ENCODE results near the gene TAS2R14. TPM values are rescaled to one million over a fixed set of nuclear protein-coding genes. Genes with fewer than 3 reads are reported as not detected.

Gene TAS2R14
- total RNA-seq, 3 donors from 2014 or later = 1.7 to 5.4 (median 2.6) TPM

- no peak overlapping the region for H3K4me3 ChIP-seq
- TF ChIP-seq, protein P1, sequence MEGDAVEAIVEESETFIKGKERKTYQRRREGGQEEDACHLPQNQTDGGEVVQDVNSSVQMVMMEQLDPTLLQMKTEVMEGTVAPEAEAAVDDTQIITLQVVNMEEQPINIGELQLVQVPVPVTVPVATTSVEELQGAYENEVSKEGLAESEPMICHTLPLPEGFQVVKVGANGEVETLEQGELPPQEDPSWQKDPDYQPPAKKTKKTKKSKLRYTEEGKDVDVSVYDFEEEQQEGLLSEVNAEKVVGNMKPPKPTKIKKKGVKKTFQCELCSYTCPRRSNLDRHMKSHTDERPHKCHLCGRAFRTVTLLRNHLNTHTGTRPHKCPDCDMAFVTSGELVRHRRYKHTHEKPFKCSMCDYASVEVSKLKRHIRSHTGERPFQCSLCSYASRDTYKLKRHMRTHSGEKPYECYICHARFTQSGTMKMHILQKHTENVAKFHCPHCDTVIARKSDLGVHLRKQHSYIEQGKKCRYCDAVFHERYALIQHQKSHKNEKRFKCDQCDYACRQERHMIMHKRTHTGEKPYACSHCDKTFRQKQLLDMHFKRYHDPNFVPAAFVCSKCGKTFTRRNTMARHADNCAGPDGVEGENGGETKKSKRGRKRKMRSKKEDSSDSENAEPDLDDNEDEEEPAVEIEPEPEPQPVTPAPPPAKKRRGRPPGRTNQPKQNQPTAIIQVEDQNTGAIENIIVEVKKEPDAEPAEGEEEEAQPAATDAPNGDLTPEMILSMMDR (IDR thresholded peaks at IDR 0.05) = no peak
- no peak for ATAC-seq
- H3K36me3 ChIP-seq (ENCODE audit: low read depth) = no peaks in the 10 kb centered on the region
- intact Hi-C loops (cut with DNase I, micrococcal nuclease) = no loop called here
- H3K9me3 ChIP-seq = no peaks in the 10 kb centered on the region
- H3K4me1 ChIP-seq (ENCODE audit: low read depth) = no peaks in the 10 kb centered on the region
- no peak for DNase-seq
These were observed 2.6 kb downstream of the TAS2R14 start for GRCh38 chr12:10936506-10936905.

GRCh38 chr12:10928746-10929286 lies 10.2 kb downstream of the TAS2R14 start, which contains the start of gene PRH2:
Gene PRH2 (plus strand): TSS chr12:10929236. CDS start chr12:10929274, 38 bp downstream.
- Histone ChIP-seq H3K4me3 (no peak within 1 kb of the TSS), H3K9me3 (no peaks in the 10 kb centered on the region), H3K36me3 (ENCODE audit: low read depth) (no peaks in the 10 kb centered on the region), H3K4me1 (ENCODE audit: low read depth) (no peaks in the 10 kb centered on the region)
- intact Hi-C loops (cut with DNase I, micrococcal nuclease) = no loop called here
- no peak for DNase-seq
- no peak for ATAC-seq
- TF ChIP-seq, protein P1 (IDR thresholded peaks at IDR 0.05) = no peak

DNA sequence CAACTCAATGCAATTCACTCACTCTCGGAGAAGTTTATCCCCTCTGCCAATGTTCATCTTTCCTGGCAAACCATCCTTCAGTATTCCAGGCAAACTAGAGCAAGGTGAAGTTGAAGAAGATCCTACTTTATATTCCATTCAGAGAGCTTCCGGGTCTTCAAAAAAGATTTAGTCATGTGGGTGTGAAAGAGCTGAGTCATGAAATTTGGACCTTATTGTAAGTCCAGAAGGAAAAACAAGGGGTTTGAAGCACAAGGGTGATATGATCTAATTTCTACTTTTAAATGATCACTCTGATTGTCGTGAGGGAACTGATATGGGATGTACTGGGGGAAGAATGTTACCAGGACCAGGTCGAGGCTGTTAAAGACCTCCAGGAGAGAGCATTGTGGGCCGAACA lies 12.8 kb downstream of the TAS2R14 start:
- no peak overlapping the region for H3K4me3 ChIP-seq
- H3K9me3 ChIP-seq = no peaks in the 10 kb centered on the region
- no peak for DNase-seq
- H3K36me3 ChIP-seq (ENCODE audit: low read depth) = no peaks in the 10 kb centered on the region
- no peaks in the 10 kb centered on the region for H3K4me1 ChIP-seq (ENCODE audit: low read depth)
- ATAC-seq = no peak
- TF ChIP-seq, protein P1 (IDR thresholded peaks at IDR 0.05) = no peak
- intact Hi-C loops (cut with DNase I, micrococcal nuclease) = no loop called here

GRCh38 chr12:10919809-10920208 lies 19.3 kb downstream of the TAS2R14 start:
- no peaks in the 10 kb centered on the region for H3K4me1 ChIP-seq (ENCODE audit: low read depth)
- H3K4me3 ChIP-seq = no peak overlapping the region
- ATAC-seq (no peak), DNase-seq (no peak)
- no peaks in the 10 kb centered on the region for H3K36me3 ChIP-seq (ENCODE audit: low read depth)
- H3K9me3 ChIP-seq = no peaks in the 10 kb centered on the region
- TF ChIP-seq, protein P1 (IDR thresholded peaks at IDR 0.05) = no peak
- intact Hi-C loops (cut with DNase I, micrococcal nuclease) = no loop called here

DNA sequence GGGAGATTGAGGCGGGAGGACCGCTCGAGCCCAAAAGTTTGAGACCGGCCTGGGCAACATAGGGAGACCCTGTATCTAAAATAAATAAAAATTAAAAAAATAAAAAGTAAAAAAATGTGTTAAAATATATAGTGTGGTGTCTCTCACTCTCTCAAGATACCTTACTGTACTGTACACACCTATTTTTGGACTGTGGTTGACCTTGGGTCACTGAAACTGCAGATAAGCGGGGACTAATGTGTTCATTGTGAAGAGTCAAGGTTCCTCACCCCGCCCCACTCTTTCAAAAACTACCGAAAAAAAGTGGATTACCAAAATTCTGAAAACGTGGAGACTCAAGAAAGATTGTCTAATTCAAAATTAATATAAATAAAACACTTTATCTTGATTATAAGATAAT lies 28.7 kb downstream of the TAS2R14 start:
- intact Hi-C loops (cut with DNase I, micrococcal nuclease) = no loop called here
- TF ChIP-seq, protein P1 (IDR thresholded peaks at IDR 0.05) = no peak
- Histone ChIP-seq H3K9me3 (no peaks in the 10 kb centered on the region), H3K36me3 (ENCODE audit: low read depth) (no peaks in the 10 kb centered on the region), H3K4me3 (no peak overlapping the region), H3K4me1 (ENCODE audit: low read depth) (no peaks in the 10 kb centered on the region)
- DNase-seq (no peak), ATAC-seq (no peak)

DNA sequence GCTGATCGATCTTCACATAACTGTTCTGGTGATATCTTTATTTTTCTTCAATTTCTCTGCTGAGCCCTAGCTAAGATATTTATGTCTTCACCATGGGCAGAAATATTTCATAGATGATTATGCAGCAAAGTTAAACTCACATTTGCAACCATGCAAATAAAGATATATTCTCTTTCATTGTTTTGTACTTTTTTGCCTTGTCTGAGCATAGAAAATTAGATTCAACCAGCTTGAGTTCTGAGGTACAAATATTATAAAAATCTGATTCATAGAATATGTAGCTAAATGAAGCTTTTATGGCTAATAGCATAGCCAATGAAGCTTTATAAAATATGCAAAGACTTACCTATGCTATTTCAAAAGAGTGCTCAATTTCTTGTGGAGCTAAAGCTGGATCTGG lies 29.6 kb downstream of the TAS2R14 start, which contains the start of gene TAS2R13:
TSS of gene TAS2R13 (minus strand) at position 101 of the 400 bp plus-strand sequence. CDS start 264 bp downstream, outside the sequence.
- intact Hi-C loops (cut with DNase I, micrococcal nuclease) = no loop called here
- Histone ChIP-seq H3K4me1 (ENCODE audit: low read depth) (no peaks in the 10 kb centered on the region), H3K36me3 (ENCODE audit: low read depth) (no peaks in the 10 kb centered on the region), H3K9me3 (peaks cover 8% of the 10 kb centered on the region), H3K4me3 (no peak within 1 kb of the TSS)
- ATAC-seq = no peak
- no peak for DNase-seq
- TF ChIP-seq, protein P1 (IDR thresholded peaks at IDR 0.05) = no peak
